Measurements from ENCODE around the gene CYP4A22. TPM values are rescaled to one million over a fixed set of nuclear protein-coding genes. Genes with fewer than 3 reads are reported as not detected.

The CYP4A22 gene
- total and polyA plus RNA-seq, 2 experiments from 2014 or later: not detected

GRCh38 chr1:47191940-47192457 is 54.8 kb downstream of the CYP4A22 start:
- H3F3A ChIP-seq (replicated peaks; ENCODE audit: low read depth): no peaks in the 10 kb centered on the region
- H3K27me3 ChIP-seq (ENCODE audit: insufficient read depth): peaks cover 29% of the 10 kb centered on the region
- peaks cover 7% of the 10 kb centered on the region; the same call in 1 of the 2 replicates for H4K20me1 ChIP-seq (replicated peaks; ENCODE audit: insufficient read depth)
- no peaks in the 10 kb centered on the region for H3K9me3 Mint-ChIP-seq
- peaks cover 35% of the 10 kb centered on the region for H3K27me3 Mint-ChIP-seq (ENCODE audit: insufficient read depth, low read depth, poor library complexity)
- H3K4me1 ChIP-seq (ENCODE audit: insufficient read depth): peaks cover 25% of the 10 kb centered on the region
- no peak for TF ChIP-seq ZNF114 (CRISPR knock-in tag; IDR thresholded peaks at IDR 0.05)
- TF ChIP-seq, protein P1, sequence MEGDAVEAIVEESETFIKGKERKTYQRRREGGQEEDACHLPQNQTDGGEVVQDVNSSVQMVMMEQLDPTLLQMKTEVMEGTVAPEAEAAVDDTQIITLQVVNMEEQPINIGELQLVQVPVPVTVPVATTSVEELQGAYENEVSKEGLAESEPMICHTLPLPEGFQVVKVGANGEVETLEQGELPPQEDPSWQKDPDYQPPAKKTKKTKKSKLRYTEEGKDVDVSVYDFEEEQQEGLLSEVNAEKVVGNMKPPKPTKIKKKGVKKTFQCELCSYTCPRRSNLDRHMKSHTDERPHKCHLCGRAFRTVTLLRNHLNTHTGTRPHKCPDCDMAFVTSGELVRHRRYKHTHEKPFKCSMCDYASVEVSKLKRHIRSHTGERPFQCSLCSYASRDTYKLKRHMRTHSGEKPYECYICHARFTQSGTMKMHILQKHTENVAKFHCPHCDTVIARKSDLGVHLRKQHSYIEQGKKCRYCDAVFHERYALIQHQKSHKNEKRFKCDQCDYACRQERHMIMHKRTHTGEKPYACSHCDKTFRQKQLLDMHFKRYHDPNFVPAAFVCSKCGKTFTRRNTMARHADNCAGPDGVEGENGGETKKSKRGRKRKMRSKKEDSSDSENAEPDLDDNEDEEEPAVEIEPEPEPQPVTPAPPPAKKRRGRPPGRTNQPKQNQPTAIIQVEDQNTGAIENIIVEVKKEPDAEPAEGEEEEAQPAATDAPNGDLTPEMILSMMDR (conservative IDR thresholded peaks at IDR 0.05; ENCODE audit: low read depth in 2 of 2): no peak
- no peak for TF ChIP-seq ZNF462 (CRISPR knock-in tag; IDR thresholded peaks at IDR 0.05)
- no peak for TF ChIP-seq ZNF331 (CRISPR knock-in tag; IDR thresholded peaks at IDR 0.05; ENCODE audit: low read depth)
- no peak for TF ChIP-seq EZH2 (IDR thresholded peaks at IDR 0.05; ENCODE audit: low read depth, unreplicated experiment)
- no peak for TF ChIP-seq REST (IDR thresholded peaks at IDR 0.05; ENCODE audit: unreplicated experiment)
- TF ChIP-seq POLR2AphosphoS5 (IDR thresholded peaks at IDR 0.05; ENCODE audit: low read depth): no peak
- no peak for DNase-seq (ENCODE audit: low spot score)
- H3K36me3 Mint-ChIP-seq (ENCODE audit: low read depth): no peaks in the 10 kb centered on the region
- peak overlapping the region; percentile 38; the same call in 1 of the 3 replicates for H3K4me3 Mint-ChIP-seq
- no peak overlapping the region for H3K4me3 ChIP-seq
- peaks cover 36% of the 10 kb centered on the region for H3K4me1 Mint-ChIP-seq
- H3K79me2 ChIP-seq (replicated peaks; ENCODE audit: insufficient read depth): no peaks in the 10 kb centered on the region
- no peak overlapping the region for H2AFZ ChIP-seq
- no peaks in the 10 kb centered on the region for H3K36me3 ChIP-seq (ENCODE audit: insufficient read depth)
- no peak overlapping the region for H3K27ac Mint-ChIP-seq
- 0 out of 2 replicates have a peak, but pooled peaks cover 3% of the 10 kb centered on the region for H3K9me2 ChIP-seq (ENCODE audit: insufficient read depth)
- 0 out of 2 replicates have a peak overlapping the region, but pooled peaks have one; percentile 38 for H3K4me2 ChIP-seq
- no peak overlapping the region for H3K27ac ChIP-seq (ENCODE audit: low read depth)
- ATAC-seq: no peak
